ENCODE measurements around the gene KHDRBS1.

KHDRBS1 gene

GRCh38 chr1:32013386-32014198 lies at the start of gene KHDRBS1 (continued):
- TF ChIP-seq PRDM4 (tag by site-specific recombination; IDR thresholded peaks at IDR 0.05) (no peak), ZNF391 (tag by site-specific recombination; IDR thresholded peaks at IDR 0.05; ENCODE audit: borderline replicate concordance, low read depth) (peak; percentile 21; the same call in 1 of the 2 replicates), ZNF692 (tag by site-specific recombination; IDR thresholded peaks at IDR 0.05) (no peak; the same call in none of the 2 replicates), ZNF239 (tag by site-specific recombination; IDR thresholded peaks at IDR 0.05) (no peak), ZNF670 (tag by site-specific recombination; IDR thresholded peaks at IDR 0.05; ENCODE audit: low read depth) (no peak), ZNF10 (tag by site-specific recombination; IDR thresholded peaks at IDR 0.05) (peak; percentile 57; the same call in 1 of the 2 replicates), ZNF777 (tag by site-specific recombination; IDR thresholded peaks at IDR 0.05; ENCODE audit: borderline replicate concordance) (no peak), ZNF133 (tag by site-specific recombination; IDR thresholded peaks at IDR 0.05) (no peak), ZNF639 (tag by site-specific recombination; IDR thresholded peaks at IDR 0.05) (peak; percentile 18; the same call in 1 of the 2 replicates), ZNF416 (tag by site-specific recombination; IDR thresholded peaks at IDR 0.05) (no peak), ZNF266 (tag by site-specific recombination; IDR thresholded peaks at IDR 0.05; ENCODE audit: low read depth) (no peak), SCRT1 (tag by site-specific recombination; IDR thresholded peaks at IDR 0.05; ENCODE audit: borderline replicate concordance) (peak; percentile 99), HOXD13 (CRISPR knock-in tag; IDR thresholded peaks at IDR 0.05; ENCODE audit: borderline replicate concordance) (no peak), ZIC2 (tag by site-specific recombination; IDR thresholded peaks at IDR 0.05) (peak; percentile 56; the same call in 1 of the 2 replicates), ZNF202 (tag by site-specific recombination; IDR thresholded peaks at IDR 0.05; ENCODE audit: borderline replicate concordance) (no peak), ZNF155 (tag by site-specific recombination; IDR thresholded peaks at IDR 0.05) (no peak), ZNF37A (tag by site-specific recombination; IDR thresholded peaks at IDR 0.05) (no peak), ZNF362 (tag by site-specific recombination; IDR thresholded peaks at IDR 0.05) (no peak), ZNF658 (tag by site-specific recombination; IDR thresholded peaks at IDR 0.05) (no peak), ZFP37 (tag by site-specific recombination; IDR thresholded peaks at IDR 0.05) (no peak; the same call in 1 of the 2 replicates), HOXC10 (CRISPR knock-in tag; IDR thresholded peaks at IDR 0.05) (no peak), ZNF843 (tag by site-specific recombination; IDR thresholded peaks at IDR 0.05) (no peak), ZNF629 (tag by site-specific recombination; IDR thresholded peaks at IDR 0.05) (peak; percentile 50; the same call in 1 of the 2 replicates), ZFP3 (tag by site-specific recombination; IDR thresholded peaks at IDR 0.05; ENCODE audit: low read depth) (no peak), ZNF398 (tag by site-specific recombination; IDR thresholded peaks at IDR 0.05) (peak; percentile 99), RBAK (tag by site-specific recombination; IDR thresholded peaks at IDR 0.05) (no peak), ZBTB26 (tag by site-specific recombination; optimal IDR thresholded peaks at IDR 0.05) (peak; percentile 91), ZSCAN4 (tag by site-specific recombination; IDR thresholded peaks at IDR 0.05) (no peak), ZNF138 (tag by site-specific recombination; IDR thresholded peaks at IDR 0.05; ENCODE audit: borderline replicate concordance) (no peak)
